ENCODE data around the gene HTR1B.

Gene HTR1B

GRCh38 chr6:77430504-77430903 lies 32.8 kb downstream of the HTR1B start:
- no peak for TF ChIP-seq CTCF (IDR thresholded peaks at IDR 0.05; ENCODE audit: borderline replicate concordance, control extremely low read depth, extremely low read depth, insufficient read depth, missing control alignments)
- in situ Hi-C loops (cut with MboI; ENCODE audit: low sequenced_read_pairs, unreplicated experiment), result no loop called here
- DNase-seq (ENCODE audit: low spot score), result no peak

- in situ Hi-C loops (cut with MboI; ENCODE audit: low sequenced_read_pairs, unreplicated experiment), result no loop called here
- no peak for DNase-seq (ENCODE audit: low spot score)
- TF ChIP-seq CTCF (IDR thresholded peaks at IDR 0.05; ENCODE audit: borderline replicate concordance, control extremely low read depth, extremely low read depth, insufficient read depth, missing control alignments), result no peak
Measured at GRCh38 chr6:77425671-77426070, 37.6 kb downstream of the HTR1B start.

GRCh38 chr6:77425216-77425615 lies 38.1 kb downstream of the HTR1B start:
- TF ChIP-seq CTCF (IDR thresholded peaks at IDR 0.05; ENCODE audit: borderline replicate concordance, control extremely low read depth, extremely low read depth, insufficient read depth, missing control alignments), result no peak
- no peak for DNase-seq (ENCODE audit: low spot score)
- in situ Hi-C loops (cut with MboI; ENCODE audit: low sequenced_read_pairs, unreplicated experiment), result no loop called here

- in situ Hi-C loops (cut with MboI; ENCODE audit: low sequenced_read_pairs, unreplicated experiment), result no loop called here
- no peak for TF ChIP-seq CTCF (IDR thresholded peaks at IDR 0.05; ENCODE audit: borderline replicate concordance, control extremely low read depth, extremely low read depth, insufficient read depth, missing control alignments)
- no peak for DNase-seq (ENCODE audit: low spot score)
Measured at GRCh38 chr6:77424761-77425160, 38.5 kb downstream of the HTR1B start.

GRCh38 chr6:77416839-77417238 lies 46.5 kb downstream of the HTR1B start:
- no peak for DNase-seq (ENCODE audit: low spot score)
- in situ Hi-C loops (cut with MboI; ENCODE audit: low sequenced_read_pairs, unreplicated experiment), result no loop called here
- TF ChIP-seq CTCF (IDR thresholded peaks at IDR 0.05; ENCODE audit: borderline replicate concordance, control extremely low read depth, extremely low read depth, insufficient read depth, missing control alignments), result no peak

GRCh38 chr6:77415706-77416105 lies 47.6 kb downstream of the HTR1B start:
- in situ Hi-C loops (cut with MboI; ENCODE audit: low sequenced_read_pairs, unreplicated experiment), result no loop called here
- no peak for DNase-seq (ENCODE audit: low spot score)
- TF ChIP-seq CTCF (IDR thresholded peaks at IDR 0.05; ENCODE audit: borderline replicate concordance, control extremely low read depth, extremely low read depth, insufficient read depth, missing control alignments), result no peak
